HG02571 (cell line): ENCODE data around the gene NR2E3.
"Not testable (repeated sequence)": the region's sequence is repeated elsewhere in the genome, so short reads cannot be mapped to it uniquely, and the experiment has no call there.

Source experiments
- ATAC-seq: cut with Tn5 transposase; IDR thresholded peaks from one replicate; pipeline ENCODE4 v1.9.1; 2021; ENCODE audit warnings: mild to moderate bottlenecking, moderate library complexity; ENCODE audit not compliant: unreplicated experiment

NR2E3 gene

GRCh38 chr15:71813723-71814470 is 3.5 kb downstream of the NR2E3 start:
- ATAC-seq = no peak

DNA sequence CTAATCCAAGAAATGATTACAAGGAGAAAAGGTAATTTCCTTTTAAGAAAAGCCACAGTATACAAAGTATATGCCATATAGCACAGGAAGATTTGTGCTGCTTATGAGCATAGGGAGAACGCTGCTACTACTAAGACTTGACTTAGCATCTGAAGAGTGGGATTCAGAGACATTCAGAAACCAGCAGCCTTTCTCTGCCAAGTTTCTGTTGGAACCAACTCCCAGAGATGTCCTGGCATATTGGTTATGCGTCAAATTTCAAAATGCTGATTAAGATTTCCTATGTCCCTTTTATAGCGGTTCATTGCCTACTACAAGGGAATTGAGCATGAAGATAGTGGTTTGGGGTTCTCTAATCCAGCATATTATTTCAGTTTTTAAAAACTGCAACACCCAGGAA is 4.9 kb downstream of the NR2E3 start:
- ATAC-seq = no peak

DNA sequence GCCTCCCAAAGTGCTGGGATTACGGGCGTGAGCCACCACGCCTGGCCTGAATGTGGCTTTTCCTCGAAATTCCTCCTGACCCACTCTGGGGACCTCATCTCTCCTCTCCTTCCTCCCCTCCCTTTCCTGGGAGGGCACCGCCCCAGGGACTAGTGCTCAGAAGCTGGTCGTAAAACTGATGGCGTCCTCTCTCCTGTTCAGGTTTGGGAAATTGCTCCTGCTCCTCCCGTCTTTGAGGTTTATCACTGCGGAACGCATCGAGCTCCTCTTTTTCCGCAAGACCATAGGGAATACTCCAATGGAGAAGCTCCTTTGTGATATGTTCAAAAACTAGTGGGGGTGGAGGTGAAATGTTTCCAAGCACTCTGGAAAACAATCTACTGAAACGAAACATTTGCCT is 7.0 kb downstream of the NR2E3 start:
- ATAC-seq = no peak

DNA sequence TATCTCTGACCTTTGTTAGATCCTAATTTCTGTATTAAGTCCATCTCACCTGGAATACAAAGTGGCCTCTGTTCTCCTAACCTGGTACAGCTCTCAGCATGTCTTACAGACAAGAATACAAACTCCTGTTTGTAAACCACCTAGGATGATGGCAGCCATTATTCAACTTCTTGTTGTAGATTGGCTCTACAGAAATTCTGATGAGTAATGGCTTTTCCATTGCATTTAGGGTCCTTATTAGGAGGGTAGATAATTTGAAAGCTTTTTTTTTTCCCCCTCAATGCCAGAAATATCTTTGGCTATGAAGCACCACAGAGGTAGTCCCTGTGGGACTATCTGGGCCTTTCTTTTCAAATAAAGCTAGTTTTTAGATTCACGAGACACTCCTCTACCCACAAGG is 9.8 kb downstream of the NR2E3 start:
- no peak for ATAC-seq

DNA sequence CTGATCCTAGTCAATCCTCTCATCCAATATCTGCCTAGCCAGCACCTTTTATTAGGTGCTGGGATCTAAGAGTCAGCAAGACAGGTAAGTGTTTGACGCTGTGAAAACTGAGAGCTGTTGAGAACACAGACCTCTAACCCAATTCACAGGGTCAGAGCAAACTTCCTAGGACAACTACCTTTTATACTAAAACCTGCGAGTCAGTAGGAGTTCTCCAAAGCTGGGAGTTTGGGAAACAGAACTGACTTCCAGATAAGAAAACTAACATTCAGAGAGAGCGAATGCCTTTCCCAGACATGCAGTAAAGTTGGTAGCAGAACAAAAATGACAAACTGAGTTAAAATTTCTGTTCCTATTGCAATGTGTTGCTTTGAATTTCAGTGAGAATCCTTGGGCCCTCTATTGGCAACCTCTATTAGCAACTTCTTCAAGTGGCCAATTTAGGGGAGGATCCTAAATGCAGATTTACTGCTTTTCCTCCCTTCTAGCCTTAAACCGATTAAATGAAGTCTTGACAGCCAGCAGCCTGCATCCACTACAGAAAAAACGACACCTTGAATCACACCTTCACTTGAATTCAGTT is 11.3 kb downstream of the NR2E3 start:
- no peak for ATAC-seq

GRCh38 chr15:71822890-71823630 is 12.7 kb downstream of the NR2E3 start:
- ATAC-seq = no peak

DNA sequence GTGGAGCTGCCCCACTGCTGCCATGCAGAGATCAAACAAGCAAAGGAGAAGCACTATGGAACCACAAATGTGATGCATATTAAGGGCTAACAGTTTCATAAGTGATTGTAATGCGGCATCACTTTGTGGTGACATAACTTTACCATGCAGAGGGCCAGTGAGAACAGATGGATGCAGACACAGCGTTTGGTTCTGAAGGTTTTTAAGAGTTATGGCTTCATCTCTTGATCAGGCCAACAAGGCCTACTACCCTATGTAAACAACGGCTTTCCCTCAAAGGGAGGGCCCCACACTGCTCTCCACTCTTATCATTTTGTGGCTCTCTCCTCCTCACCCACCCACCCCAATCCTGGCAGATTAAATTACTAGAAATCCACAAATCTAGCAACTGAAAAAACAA is 13.4 kb downstream of the NR2E3 start:
- ATAC-seq = no peak

GRCh38 chr15:71825021-71825730 is 14.8 kb downstream of the NR2E3 start:
- ATAC-seq = no peak

- no peak for ATAC-seq
These were observed 15.8 kb downstream of the NR2E3 start for GRCh38 chr15:71826196-71826595.

DNA sequence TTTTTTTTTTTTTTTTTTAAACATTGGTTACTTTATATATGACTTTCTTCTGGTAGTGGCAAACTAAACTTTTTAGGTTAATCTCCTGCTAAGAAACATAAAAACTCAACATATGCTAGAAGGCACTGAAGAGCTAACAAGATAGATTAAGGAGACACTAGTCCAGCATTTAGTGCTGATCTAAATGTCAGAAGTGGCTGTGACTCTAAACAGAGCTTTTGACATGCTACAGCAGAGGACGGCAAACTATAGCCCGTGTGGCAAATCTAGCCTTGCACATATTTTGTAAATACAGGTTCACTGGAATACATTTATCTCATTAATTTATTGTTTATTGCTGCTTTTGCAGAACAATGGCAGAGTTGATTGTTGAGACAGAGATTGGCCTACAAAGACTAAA is 20.6 kb downstream of the NR2E3 start:
- no peak for ATAC-seq

GRCh38 chr15:71841563-71841962 is 31.2 kb downstream of the NR2E3 start:
- no peak for ATAC-seq

- no peak for ATAC-seq
These were observed 34.6 kb downstream of the NR2E3 start for GRCh38 chr15:71844916-71845315.

- ATAC-seq = no peak
These were observed 43.2 kb downstream of the NR2E3 start for GRCh38 chr15:71853543-71853942.

DNA sequence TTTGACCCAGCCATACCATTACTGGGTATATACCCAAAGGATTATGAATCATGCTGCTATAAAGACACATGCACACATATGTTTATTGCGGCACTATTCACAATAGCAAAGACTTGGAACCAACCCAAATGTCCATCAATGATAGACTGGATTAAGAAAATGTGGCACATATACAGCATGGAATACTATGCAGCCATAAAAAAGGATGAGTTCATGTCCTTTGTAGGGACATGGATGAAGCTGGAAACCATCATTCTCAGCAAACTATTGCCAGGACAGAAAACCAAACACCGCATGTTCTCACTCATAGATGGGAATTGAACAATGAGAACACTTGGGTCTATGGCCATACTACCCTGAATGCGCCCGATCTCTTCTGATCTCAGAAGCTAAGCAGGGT is 47.9 kb downstream of the NR2E3 start:
- not testable (repeated sequence) for ATAC-seq
